ENCODE data around the gene RASA1.

Gene RASA1

GRCh38 chr5:87367243-87367642, 99.6 kb downstream of the RASA1 start:
- Histone ChIP-seq H3K9me3 (ENCODE audit: control insufficient read depth, insufficient read depth, low read length) (no peaks in the 10 kb centered on the region), H3K27me3 (ENCODE audit: control insufficient read depth, low read length) (no peaks in the 10 kb centered on the region), H3F3A (ENCODE audit: control insufficient read depth, insufficient read depth) (no peaks in the 10 kb centered on the region), H3K9me2 (replicated peaks; ENCODE audit: control insufficient read depth, low read length) (no peaks in the 10 kb centered on the region), H3K36me3 (ENCODE audit: control insufficient read depth, low read length) (peaks cover 29% of the 10 kb centered on the region), H3K4me1 (ENCODE audit: control insufficient read depth, low read length) (no peaks in the 10 kb centered on the region), H4K20me1 (ENCODE audit: control insufficient read depth, insufficient read depth, low read depth, low read length) (no peaks in the 10 kb centered on the region), H3K79me2 (ENCODE audit: control insufficient read depth, low read length) (no peaks in the 10 kb centered on the region), H3K4me2 (ENCODE audit: low read length) (no peak overlapping the region), H3K4me3 (ENCODE audit: low read length) (no peak overlapping the region), H3K27ac (ENCODE audit: low read depth, low read length) (no peak overlapping the region)
- TF ChIP-seq EZH2phosphoT487 (IDR thresholded peaks at IDR 0.05; ENCODE audit: borderline replicate concordance, low read length) (no peak), CTCF (IDR thresholded peaks at IDR 0.05; ENCODE audit: low read depth, low read length, poor library complexity, severe bottlenecking) (no peak)

GRCh38 chr5:87368601-87369000, 100.9 kb downstream of the RASA1 start:
- H3K36me3 ChIP-seq (ENCODE audit: control insufficient read depth, low read length) = peaks cover 32% of the 10 kb centered on the region
- H3K9me2 ChIP-seq (replicated peaks; ENCODE audit: control insufficient read depth, low read length) = no peaks in the 10 kb centered on the region
- no peaks in the 10 kb centered on the region for H3F3A ChIP-seq (ENCODE audit: control insufficient read depth, insufficient read depth)
- no peak overlapping the region for H3K4me2 ChIP-seq (ENCODE audit: low read length)
- H3K4me3 ChIP-seq (ENCODE audit: low read length) = no peak overlapping the region
- H3K79me2 ChIP-seq (ENCODE audit: control insufficient read depth, low read length) = no peaks in the 10 kb centered on the region
- TF ChIP-seq CTCF (IDR thresholded peaks at IDR 0.05; ENCODE audit: low read depth, low read length, poor library complexity, severe bottlenecking) (no peak), EZH2phosphoT487 (IDR thresholded peaks at IDR 0.05; ENCODE audit: borderline replicate concordance, low read length) (no peak)
- no peaks in the 10 kb centered on the region for H3K4me1 ChIP-seq (ENCODE audit: control insufficient read depth, low read length)
- H4K20me1 ChIP-seq (ENCODE audit: control insufficient read depth, insufficient read depth, low read depth, low read length) = no peaks in the 10 kb centered on the region
- no peak overlapping the region for H3K27ac ChIP-seq (ENCODE audit: low read depth, low read length)
- no peaks in the 10 kb centered on the region for H3K27me3 ChIP-seq (ENCODE audit: control insufficient read depth, low read length)
- H3K9me3 ChIP-seq (ENCODE audit: control insufficient read depth, insufficient read depth, low read length) = no peaks in the 10 kb centered on the region

- Histone ChIP-seq H3K27ac (ENCODE audit: low read depth, low read length) (no peak overlapping the region), H3K36me3 (ENCODE audit: control insufficient read depth, low read length) (peaks cover 31% of the 10 kb centered on the region), H3K4me1 (ENCODE audit: control insufficient read depth, low read length) (no peaks in the 10 kb centered on the region), H3F3A (ENCODE audit: control insufficient read depth, insufficient read depth) (no peaks in the 10 kb centered on the region), H3K79me2 (ENCODE audit: control insufficient read depth, low read length) (no peaks in the 10 kb centered on the region), H4K20me1 (ENCODE audit: control insufficient read depth, insufficient read depth, low read depth, low read length) (no peaks in the 10 kb centered on the region), H3K9me2 (replicated peaks; ENCODE audit: control insufficient read depth, low read length) (no peaks in the 10 kb centered on the region), H3K4me3 (ENCODE audit: low read length) (no peak overlapping the region), H3K9me3 (ENCODE audit: control insufficient read depth, insufficient read depth, low read length) (no peaks in the 10 kb centered on the region), H3K4me2 (ENCODE audit: low read length) (no peak overlapping the region), H3K27me3 (ENCODE audit: control insufficient read depth, low read length) (no peaks in the 10 kb centered on the region)
- no peak for TF ChIP-seq EZH2phosphoT487 (IDR thresholded peaks at IDR 0.05; ENCODE audit: borderline replicate concordance, low read length)
- TF ChIP-seq CTCF (IDR thresholded peaks at IDR 0.05; ENCODE audit: low read depth, low read length, poor library complexity, severe bottlenecking) = no peak
Measured at GRCh38 chr5:87369431-87369830, 101.7 kb downstream of the RASA1 start.

- H3K4me1 ChIP-seq (ENCODE audit: control insufficient read depth, low read length) = no peaks in the 10 kb centered on the region
- no peak overlapping the region for H3K27ac ChIP-seq (ENCODE audit: low read depth, low read length)
- H3K9me3 ChIP-seq (ENCODE audit: control insufficient read depth, insufficient read depth, low read length) = no peaks in the 10 kb centered on the region
- no peaks in the 10 kb centered on the region for H3K9me2 ChIP-seq (replicated peaks; ENCODE audit: control insufficient read depth, low read length)
- H3K36me3 ChIP-seq (ENCODE audit: control insufficient read depth, low read length) = peaks cover 43% of the 10 kb centered on the region
- H3F3A ChIP-seq (ENCODE audit: control insufficient read depth, insufficient read depth) = no peaks in the 10 kb centered on the region
- H3K27me3 ChIP-seq (ENCODE audit: control insufficient read depth, low read length) = no peaks in the 10 kb centered on the region
- no peak overlapping the region for H3K4me2 ChIP-seq (ENCODE audit: low read length)
- no peaks in the 10 kb centered on the region for H4K20me1 ChIP-seq (ENCODE audit: control insufficient read depth, insufficient read depth, low read depth, low read length)
- TF ChIP-seq CTCF (IDR thresholded peaks at IDR 0.05; ENCODE audit: low read depth, low read length, poor library complexity, severe bottlenecking) (no peak), EZH2phosphoT487 (IDR thresholded peaks at IDR 0.05; ENCODE audit: borderline replicate concordance, low read length) (no peak)
- H3K79me2 ChIP-seq (ENCODE audit: control insufficient read depth, low read length) = no peaks in the 10 kb centered on the region
- no peak overlapping the region for H3K4me3 ChIP-seq (ENCODE audit: low read length)
Measured at GRCh38 chr5:87372705-87373104, 105.0 kb downstream of the RASA1 start.

Measured in DOHH2 (cell line).